Hepatic stellate cell (primary cell): ENCODE data around the gene MFAP2.
A peak's percentile ranks its signal among the peaks of the same experiment; 100 is the strongest.
"Not testable (repeated sequence)": the region's sequence is repeated elsewhere in the genome, so short reads cannot be mapped to it uniquely, and the experiment has no call there.

ENCODE experiments used
- DNase-seq: peaks from one replicate; pipeline ENCODE4 v3.0.0; 2011; ENCODE audit warnings: low spot score

MFAP2 gene

GRCh38 chr1:16961297-16962133 lies 18.9 kb downstream of the MFAP2 start:
- DNase-seq = no peak

GRCh38 chr1:16960560-16961296 lies 19.7 kb downstream of the MFAP2 start:
- DNase-seq = peak; percentile 74

GRCh38 chr1:16958475-16958874 lies 21.9 kb downstream of the MFAP2 start:
- no peak for DNase-seq

GRCh38 chr1:16957731-16958130 lies 22.7 kb downstream of the MFAP2 start:
- no peak for DNase-seq

- DNase-seq = no peak
These were observed 23.6 kb downstream of the MFAP2 start for GRCh38 chr1:16956775-16957174.

- no peak for DNase-seq
These were observed 25.2 kb downstream of the MFAP2 start for GRCh38 chr1:16955186-16955585.

- no peak for DNase-seq
These were observed 25.8 kb downstream of the MFAP2 start for GRCh38 chr1:16954579-16954978.

GRCh38 chr1:16952376-16952775 lies 28.0 kb downstream of the MFAP2 start:
- DNase-seq = not testable (repeated sequence)

- not testable (repeated sequence) for DNase-seq
These were observed 31.4 kb downstream of the MFAP2 start for GRCh38 chr1:16949026-16949425.

- DNase-seq = not testable (repeated sequence)
These were observed 32.0 kb downstream of the MFAP2 start for GRCh38 chr1:16948282-16948891.

- no peak for DNase-seq
These were observed 33.8 kb downstream of the MFAP2 start for GRCh38 chr1:16946646-16947045.

GRCh38 chr1:16946185-16946584 lies 34.2 kb downstream of the MFAP2 start:
- DNase-seq = not testable (repeated sequence)

GRCh38 chr1:16945512-16945911 lies 34.9 kb downstream of the MFAP2 start:
- not testable (repeated sequence) for DNase-seq

GRCh38 chr1:16944038-16944437 lies 36.4 kb downstream of the MFAP2 start:
- DNase-seq = no peak

GRCh38 chr1:16939386-16940180 lies 40.8 kb downstream of the MFAP2 start:
- DNase-seq = not testable (repeated sequence)

GRCh38 chr1:16938351-16939321 lies 41.8 kb downstream of the MFAP2 start:
- no peak for DNase-seq

GRCh38 chr1:16936580-16936979 lies 43.8 kb downstream of the MFAP2 start:
- not testable (repeated sequence) for DNase-seq

- DNase-seq = not testable (repeated sequence)
These were observed 46.5 kb downstream of the MFAP2 start for GRCh38 chr1:16933945-16934344.

GRCh38 chr1:16931206-16931934 lies 49.0 kb downstream of the MFAP2 start:
- DNase-seq = not testable (repeated sequence)
